WTC11 (cell line): ENCODE measurements around the gene OR4D2. TPM values are rescaled to one million over a fixed set of nuclear protein-coding genes. Genes with fewer than 3 reads are reported as not detected.

Source experiments
- ATAC-seq: fragments of 200-7000 bp; cut with Tn5 transposase; 2 replicates; pipeline ENCODE4 v1.10.0; 2021; ENCODE audit warnings: mild to moderate bottlenecking, moderate library complexity
- CTCF ChIA-PET: fragments of 300-600 bp; sonication (Branson Sonifier 250); formaldehyde crosslinking; loops from one replicate; lab custom pipeline; 2021; ENCODE audit warnings: antibody characterized with exemption; lab: Charles Lee
- POLR2A ChIA-PET: fragments of 350-600 bp; sonication (Branson Sonifier 250); formaldehyde crosslinking; loops from one replicate; lab custom pipeline; 2021; ENCODE audit warnings: antibody characterized with exemption; lab: Charles Lee
- DNase-seq: peaks from one replicate; pipeline ENCODE4 v3.0.0; 2021; ENCODE audit warnings: low spot score
- H3K27ac Mint-ChIP-seq: 2 replicates; pipeline ENCODE4 v1.8.0; 2021; ENCODE audit warnings: mixed read lengths
- H3K27me3 Mint-ChIP-seq: 2 replicates; pipeline ENCODE4 v1.8.0; 2021; ENCODE audit warnings: low read depth, mild to moderate bottlenecking, moderate library complexity, mixed read lengths
- H3K36me3 Mint-ChIP-seq: 2 replicates; pipeline ENCODE4 v1.8.0; 2021; ENCODE audit warnings: mixed read lengths
- H3K4me1 Mint-ChIP-seq: 2 replicates; pipeline ENCODE4 v1.8.0; 2022; ENCODE audit warnings: mixed read lengths
- H3K4me3 Mint-ChIP-seq: 2 replicates; pipeline ENCODE4 v1.8.0; 2021; ENCODE audit warnings: mild to moderate bottlenecking, moderate library complexity, mixed read lengths
- H3K9me3 Mint-ChIP-seq: 2 replicates; pipeline ENCODE4 v1.8.0; 2021; ENCODE audit warnings: mixed read lengths
- CREM ChIP-seq: sonication (generic); formaldehyde crosslinking; IDR thresholded peaks from 2 replicates; pipeline ENCODE4 v1.8.1; 2022; ENCODE audit warnings: mild to moderate bottlenecking, missing genetic modification reagents, moderate library complexity
- FOXP1 ChIP-seq: sonication (generic); formaldehyde crosslinking; IDR thresholded peaks from 2 replicates; pipeline ENCODE4 v1.8.0; 2022; ENCODE audit warnings: missing genetic modification reagents, mild to moderate bottlenecking, moderate library complexity, borderline replicate concordance
- GRHL2 ChIP-seq: fragments of 250-450 bp; sonication (Bioruptor Pico); IDR thresholded peaks from 2 replicates; pipeline ENCODE4 v1.8.0; 2022; ENCODE audit warnings: mild to moderate bottlenecking, moderate library complexity; ENCODE audit not compliant: insufficient replicate concordance, severe bottlenecking
- GTF2I ChIP-seq: fragments of 250-450 bp; sonication (Bioruptor Pico); conservative IDR thresholded peaks from 2 replicates; pipeline ENCODE4 v1.4.0; 2021; ENCODE audit warnings: mild to moderate bottlenecking
- KAT7 ChIP-seq: sonication (generic); formaldehyde crosslinking; IDR thresholded peaks from 2 replicates; pipeline ENCODE4 v1.8.1; 2023; ENCODE audit warnings: missing genetic modification reagents, mild to moderate bottlenecking, borderline replicate concordance
- MYBL2 ChIP-seq: sonication (generic); formaldehyde crosslinking; IDR thresholded peaks from 2 replicates; pipeline ENCODE4 v1.8.1; 2023; ENCODE audit warnings: mild to moderate bottlenecking, moderate library complexity, missing genetic modification reagents
- NR2C2 ChIP-seq: sonication (generic); formaldehyde crosslinking; IDR thresholded peaks from 2 replicates; pipeline ENCODE4 v1.8.0; 2022; ENCODE audit warnings: mild to moderate bottlenecking, missing genetic modification reagents
- OVOL2 ChIP-seq: fragments of 250-450 bp; sonication (Bioruptor Pico); IDR thresholded peaks from 2 replicates; pipeline ENCODE4 v1.9.0; 2021; ENCODE audit warnings: mild to moderate bottlenecking, borderline replicate concordance
- PRRX2 ChIP-seq: fragments of 250-450 bp; sonication (Bioruptor Pico); IDR thresholded peaks from 2 replicates; pipeline ENCODE4 v1.8.0; 2021; ENCODE audit warnings: mild to moderate bottlenecking
- SMAD4 ChIP-seq: sonication (generic); formaldehyde crosslinking; IDR thresholded peaks from 2 replicates; pipeline ENCODE4 v1.8.0; 2022; ENCODE audit warnings: mild to moderate bottlenecking, missing genetic modification reagents
- STAT6 ChIP-seq: sonication (generic); formaldehyde crosslinking; conservative IDR thresholded peaks from 2 replicates; pipeline ENCODE4 v1.8.1; 2023; ENCODE audit warnings: mild to moderate bottlenecking, low read depth, missing genetic modification reagents, moderate library complexity
- TEAD1 ChIP-seq: sonication (generic); formaldehyde crosslinking; IDR thresholded peaks from 2 replicates; pipeline ENCODE4 v1.8.0; 2022; ENCODE audit warnings: mild to moderate bottlenecking, missing genetic modification reagents
- USF2 ChIP-seq: sonication (generic); formaldehyde crosslinking; IDR thresholded peaks from 2 replicates; pipeline ENCODE4 v1.8.1; 2023; ENCODE audit warnings: mild to moderate bottlenecking, missing genetic modification reagents, moderate library complexity
- ZBTB21 ChIP-seq: sonication (generic); formaldehyde crosslinking; IDR thresholded peaks from 2 replicates; pipeline ENCODE4 v1.8.1; 2023; ENCODE audit warnings: mild to moderate bottlenecking, missing genetic modification reagents, borderline replicate concordance
- ZMAT4 ChIP-seq: fragments of 250-450 bp; sonication (Bioruptor Pico); IDR thresholded peaks from 2 replicates; pipeline ENCODE4 v1.9.0; 2021; ENCODE audit warnings: mild to moderate bottlenecking
- ZNF232 ChIP-seq: sonication (generic); formaldehyde crosslinking; IDR thresholded peaks from 2 replicates; pipeline ENCODE4 v1.8.0; 2022; ENCODE audit warnings: mild to moderate bottlenecking, missing genetic modification reagents
- ZNF317 ChIP-seq: sonication (generic); formaldehyde crosslinking; IDR thresholded peaks from 2 replicates; pipeline ENCODE4 v1.8.1; 2023; ENCODE audit warnings: low read depth, mild to moderate bottlenecking, moderate library complexity, missing genetic modification reagents, borderline replicate concordance
- ZNF396 ChIP-seq: fragments of 250-450 bp; sonication (Bioruptor Pico); IDR thresholded peaks from 2 replicates; pipeline ENCODE4 v1.8.0; 2021; ENCODE audit warnings: mild to moderate bottlenecking, moderate library complexity, borderline replicate concordance
- ZNF423 ChIP-seq: fragments of 250-450 bp; sonication (Bioruptor Pico); IDR thresholded peaks from 2 replicates; pipeline ENCODE4 v2.1.2; 2022; ENCODE audit warnings: mild to moderate bottlenecking, moderate library complexity
- total RNA-seq: library from RNA; stranded (reverse); gene quantifications from 3 replicates; pipeline ENCODE4 v1.2.3, GENCODE V29; 2021
- TF ChIP-seq, protein P1 (sequence below): sonication (generic); formaldehyde crosslinking; IDR thresholded peaks from 2 replicates; pipeline ENCODE4 v1.8.1; 2023; ENCODE audit warnings: mild to moderate bottlenecking, missing genetic modification reagents
- TF ChIP-seq, protein P2 (sequence below): sonication (generic); formaldehyde crosslinking; IDR thresholded peaks from 2 replicates; pipeline ENCODE4 v1.8.0; 2022; ENCODE audit warnings: mild to moderate bottlenecking, missing genetic modification reagents
- TF ChIP-seq, protein P3 (sequence below): sonication (generic); formaldehyde crosslinking; IDR thresholded peaks from 2 replicates; pipeline ENCODE4 v1.8.1; 2022; ENCODE audit warnings: mild to moderate bottlenecking, missing genetic modification reagents, moderate library complexity, borderline replicate concordance

Gene OR4D2
- total RNA-seq, 1 experiment from 2014 or later = not detected

DNA sequence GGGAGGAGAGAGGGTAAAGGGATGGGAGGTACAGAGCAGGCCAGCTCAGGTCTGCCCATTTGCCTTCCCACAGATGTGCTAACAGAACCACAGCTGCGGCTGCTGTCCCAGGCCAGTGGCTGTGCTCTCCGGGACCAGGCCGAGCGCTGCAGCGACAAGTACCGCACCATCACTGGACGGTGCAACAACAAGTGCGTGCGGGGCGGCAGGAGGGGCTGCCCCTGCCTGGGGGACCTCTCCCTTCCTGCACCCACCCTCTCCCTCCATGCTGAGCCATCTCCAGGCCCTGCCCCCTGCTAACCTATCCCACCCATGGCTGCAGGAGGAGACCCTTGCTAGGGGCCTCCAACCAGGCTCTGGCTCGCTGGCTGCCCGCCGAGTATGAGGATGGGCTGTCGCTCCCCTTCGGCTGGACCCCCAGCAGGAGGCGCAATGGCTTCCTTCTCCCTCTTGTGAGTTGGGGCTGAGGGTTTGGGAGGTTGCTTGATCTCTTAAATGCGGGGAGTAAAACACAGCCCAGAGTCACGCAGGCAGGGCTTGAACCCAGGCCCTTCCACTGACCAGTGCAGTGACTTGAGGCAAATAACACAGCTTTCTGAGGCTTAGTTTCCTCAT, 27.0 kb downstream of the OR4D2 start (continued):
- TF ChIP-seq USF2 = no peak
- TF ChIP-seq ZMAT4 = no peak
- TF ChIP-seq STAT6 = no peak
- no peak for TF ChIP-seq FOXP1 (CRISPR knock-in tag)
- TF ChIP-seq, protein P1, sequence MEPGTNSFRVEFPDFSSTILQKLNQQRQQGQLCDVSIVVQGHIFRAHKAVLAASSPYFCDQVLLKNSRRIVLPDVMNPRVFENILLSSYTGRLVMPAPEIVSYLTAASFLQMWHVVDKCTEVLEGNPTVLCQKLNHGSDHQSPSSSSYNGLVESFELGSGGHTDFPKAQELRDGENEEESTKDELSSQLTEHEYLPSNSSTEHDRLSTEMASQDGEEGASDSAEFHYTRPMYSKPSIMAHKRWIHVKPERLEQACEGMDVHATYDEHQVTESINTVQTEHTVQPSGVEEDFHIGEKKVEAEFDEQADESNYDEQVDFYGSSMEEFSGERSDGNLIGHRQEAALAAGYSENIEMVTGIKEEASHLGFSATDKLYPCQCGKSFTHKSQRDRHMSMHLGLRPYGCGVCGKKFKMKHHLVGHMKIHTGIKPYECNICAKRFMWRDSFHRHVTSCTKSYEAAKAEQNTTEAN (CRISPR knock-in tag) = no peak
- TF ChIP-seq SMAD4 (CRISPR knock-in tag) = no peak
- no peak for TF ChIP-seq OVOL2 (CRISPR knock-in tag)

GRCh38 chr17:58195518-58196123, 28.8 kb downstream of the OR4D2 start:
- DNase-seq (no peak), ATAC-seq (no peak)
- TF ChIP-seq GRHL2 (CRISPR knock-in tag) (no peak), ZNF317 (CRISPR knock-in tag) (no peak)
- CTCF ChIA-PET = interaction anchor here (1.0 to 2.0 kb wide), 4 partner anchors 11 to 54 kb away, joined by 3 to 11 read pairs (median 6); no protein-coding TSS in a partner anchor
- no peak overlapping the region; the same call in 1 of the 2 replicates for H3K27ac Mint-ChIP-seq
- POLR2A ChIA-PET = no interaction called here
- H3K4me3 Mint-ChIP-seq = no peak overlapping the region
- H3K36me3 Mint-ChIP-seq = no peaks in the 10 kb centered on the region
- H3K4me1 Mint-ChIP-seq = peaks cover 6% of the 10 kb centered on the region; the same call in 1 of the 2 replicates
- peaks cover 7% of the 10 kb centered on the region for H3K27me3 Mint-ChIP-seq
- no peaks in the 10 kb centered on the region for H3K9me3 Mint-ChIP-seq

DNA sequence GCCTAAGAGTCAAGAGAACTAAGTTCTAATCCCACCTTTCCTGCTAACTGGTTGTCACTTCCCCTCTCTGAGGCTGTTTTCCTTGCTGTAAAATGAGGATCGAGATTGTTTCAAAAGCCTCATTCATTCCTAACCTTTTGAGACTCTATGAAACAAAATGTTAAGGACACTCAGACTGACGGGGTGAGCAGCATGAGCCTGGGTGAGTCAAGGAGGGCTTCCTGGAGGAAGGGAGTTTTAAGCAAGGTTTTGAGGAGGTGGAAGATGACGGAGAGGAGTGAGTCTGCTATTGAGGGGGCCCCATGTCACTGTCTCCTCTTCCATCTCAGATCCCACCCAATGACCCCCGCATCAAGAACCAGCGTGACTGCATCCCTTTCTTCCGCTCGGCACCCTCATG, 29.8 kb downstream of the OR4D2 start:
- ChIA-PET CTCF (interaction anchor here (2.0 kb wide), 1 partner anchor 53 kb away, joined by 6 read pairs; no protein-coding TSS in a partner anchor), POLR2A (no interaction called here)
- no peaks in the 10 kb centered on the region for H3K4me1 Mint-ChIP-seq
- peaks cover 11% of the 10 kb centered on the region for H3K27me3 Mint-ChIP-seq
- H3K27ac Mint-ChIP-seq = no peak overlapping the region
- no peak for ATAC-seq
- TF ChIP-seq ZBTB21 (no peak), TEAD1 (CRISPR knock-in tag) (no peak), ZNF232 (no peak), USF2 (no peak), MYBL2 (CRISPR knock-in tag) (no peak), GTF2I (CRISPR knock-in tag) (no peak), SMAD4 (CRISPR knock-in tag) (no peak), NR2C2 (no peak), GRHL2 (CRISPR knock-in tag) (no peak), KAT7 (no peak), ZNF423 (no peak), PRRX2 (no peak), ZNF396 (CRISPR knock-in tag) (no peak), CREM (CRISPR knock-in tag) (no peak)
- TF ChIP-seq, protein P2, sequence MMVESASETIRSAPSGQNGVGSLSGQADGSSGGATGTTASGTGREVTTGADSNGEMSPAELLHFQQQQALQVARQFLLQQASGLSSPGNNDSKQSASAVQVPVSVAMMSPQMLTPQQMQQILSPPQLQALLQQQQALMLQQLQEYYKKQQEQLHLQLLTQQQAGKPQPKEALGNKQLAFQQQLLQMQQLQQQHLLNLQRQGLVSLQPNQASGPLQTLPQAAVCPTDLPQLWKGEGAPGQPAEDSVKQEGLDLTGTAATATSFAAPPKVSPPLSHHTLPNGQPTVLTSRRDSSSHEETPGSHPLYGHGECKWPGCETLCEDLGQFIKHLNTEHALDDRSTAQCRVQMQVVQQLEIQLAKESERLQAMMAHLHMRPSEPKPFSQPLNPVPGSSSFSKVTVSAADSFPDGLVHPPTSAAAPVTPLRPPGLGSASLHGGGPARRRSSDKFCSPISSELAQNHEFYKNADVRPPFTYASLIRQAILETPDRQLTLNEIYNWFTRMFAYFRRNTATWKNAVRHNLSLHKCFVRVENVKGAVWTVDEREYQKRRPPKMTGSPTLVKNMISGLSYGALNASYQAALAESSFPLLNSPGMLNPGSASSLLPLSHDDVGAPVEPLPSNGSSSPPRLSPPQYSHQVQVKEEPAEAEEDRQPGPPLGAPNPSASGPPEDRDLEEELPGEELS = no peak
- TF ChIP-seq, protein P3, sequence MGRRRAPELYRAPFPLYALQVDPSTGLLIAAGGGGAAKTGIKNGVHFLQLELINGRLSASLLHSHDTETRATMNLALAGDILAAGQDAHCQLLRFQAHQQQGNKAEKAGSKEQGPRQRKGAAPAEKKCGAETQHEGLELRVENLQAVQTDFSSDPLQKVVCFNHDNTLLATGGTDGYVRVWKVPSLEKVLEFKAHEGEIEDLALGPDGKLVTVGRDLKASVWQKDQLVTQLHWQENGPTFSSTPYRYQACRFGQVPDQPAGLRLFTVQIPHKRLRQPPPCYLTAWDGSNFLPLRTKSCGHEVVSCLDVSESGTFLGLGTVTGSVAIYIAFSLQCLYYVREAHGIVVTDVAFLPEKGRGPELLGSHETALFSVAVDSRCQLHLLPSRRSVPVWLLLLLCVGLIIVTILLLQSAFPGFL (CRISPR knock-in tag) = no peak
- H3K36me3 Mint-ChIP-seq = no peaks in the 10 kb centered on the region
- no peak for DNase-seq
- H3K4me3 Mint-ChIP-seq = no peak overlapping the region
- no peaks in the 10 kb centered on the region for H3K9me3 Mint-ChIP-seq
